HCT116 (cell line): ENCODE data around the gene CD68. TPM values are rescaled to one million over a fixed set of nuclear protein-coding genes. Genes with fewer than 3 reads are reported as not detected.

Source experiments
- ATAC-seq: fragments of 200-7000 bp; cut with Tn5 transposase; 2 replicates; pipeline ENCODE4 v1.9.1; 2020; ENCODE audit warnings: mild to moderate bottlenecking, moderate library complexity
- BruUV-seq: library from RNA; stranded (reverse); fragments of 400-500 nt; replicated peaks from 2 replicates; lab custom pipeline; 2021; lab: Mats Ljungman, UMichigan
- CTCF ChIA-PET: fragments of 300-600 bp; sonication (Branson Sonifier 250); formaldehyde crosslinking; loops from one replicate; lab custom pipeline; 2021; ENCODE audit warnings: antibody characterized with exemption; lab: Charles Lee
- POLR2A ChIA-PET: fragments of 300-600, 350-600 bp; sonication (Branson Sonifier 250); formaldehyde crosslinking; loops from one replicate; lab custom pipeline; 2021; ENCODE audit warnings: antibody characterized with exemption; lab: Charles Lee
- RAD21 ChIA-PET, 2 experiments: fragments of 300-600 bp; sonication (Branson Sonifier 250); formaldehyde crosslinking; loops; one replicate each; lab custom pipeline; 2023; ENCODE audit warnings: low total read pairs in 2 of 2; ENCODE audit not compliant: uncharacterized antibody in 2 of 2, unreplicated experiment in 2 of 2, low non-redundant PET in 1 of 2; lab: Charles Lee
- DNase-seq: peaks from one replicate; pipeline ENCODE4 v3.0.0-alpha.2; 2010; ENCODE audit warnings: low read depth, low spot score
- H2AFZ ChIP-seq: fragments of 200-600 bp; shearing (Covaris generic), sonication (generic); 2 replicates; pipeline ENCODE4 v1.6.1; 2017; ENCODE audit warnings: low read depth, mixed run types, mixed read lengths, antibody characterized with exemption, low read length; ENCODE audit not compliant: poor library complexity, severe bottlenecking
- H3K27ac ChIP-seq: 2 replicates; pipeline ENCODE4 v1.5.1; 2012; ENCODE audit warnings: low read depth, low read length
- H3K27me3 ChIP-seq: fragments of 200-600 bp; sonication (generic); 2 replicates; pipeline ENCODE4 v1.6.1; 2016; ENCODE audit warnings: mixed run types, low read length, mixed read lengths; ENCODE audit not compliant: insufficient read depth
- H3K36me3 ChIP-seq, 2 experiments: fragments of 200-500 bp in 1 of 2; fragments of 200-600 bp in 1 of 2; sonication (Bioruptor generic) in 1 of 2; sonication (generic) in 1 of 2; 2 replicates each; pipeline versions ENCODE4 v1.5.1 to v1.6.1; 2014 to 2016; ENCODE audit warnings: low read length in 2 of 2, inconsistent platforms in 1 of 2, mixed read lengths in 1 of 2, mixed run types in 1 of 2; ENCODE audit not compliant: insufficient read depth in 2 of 2, control insufficient read depth in 1 of 2
- H3K4me1 ChIP-seq, 2 experiments: fragments of 200-600 bp in 1 of 2; sonication (generic) in 1 of 2; 2 replicates each; pipeline versions ENCODE4 v1.5.1 to v1.6.1; 2012 to 2017; ENCODE audit warnings: low read length in 2 of 2, inconsistent platforms in 1 of 2, mild to moderate bottlenecking in 1 of 2, mixed read lengths in 1 of 2, mixed run types in 1 of 2, moderate library complexity in 1 of 2; ENCODE audit not compliant: insufficient read depth in 2 of 2, control insufficient read depth in 1 of 2
- H3K4me2 ChIP-seq: fragments of 200-600 bp; sonication (generic); 2 replicates; pipeline ENCODE4 v1.6.1; 2017; ENCODE audit warnings: mixed run types, low read length, mixed read lengths
- H3K4me3 ChIP-seq, 2 experiments: fragments of 200-600 bp in 1 of 2; sonication (generic) in 1 of 2; replicated peaks in 1 of 2; 2 replicates each; pipeline ENCODE4 v1.5.1; 2011 to 2016; ENCODE audit warnings: low read length in 2 of 2, control low read depth in 1 of 2, low read depth in 1 of 2, mild to moderate bottlenecking in 1 of 2, mixed read lengths in 1 of 2, mixed run types in 1 of 2
- H3K79me2 ChIP-seq: fragments of 200-600 bp; sonication (generic); 2 replicates; pipeline ENCODE4 v1.6.1; 2017; ENCODE audit warnings: mild to moderate bottlenecking, mixed run types, low read length, moderate library complexity, mixed read lengths; ENCODE audit not compliant: insufficient read depth
- H3K9ac ChIP-seq: fragments of 200-600 bp; sonication (generic); 2 replicates; pipeline ENCODE4 v1.6.1; 2016; ENCODE audit warnings: low read length, mixed read lengths
- H3K9me2 ChIP-seq: fragments of 200-600 bp; sonication (generic), shearing (Covaris generic); 2 replicates; pipeline ENCODE4 v1.6.1; 2017; ENCODE audit warnings: mixed run types, mild to moderate bottlenecking, moderate library complexity; ENCODE audit not compliant: insufficient read depth
- H3K9me3 ChIP-seq, 2 experiments: fragments of 200-500 bp in 1 of 2; fragments of 200-600 bp in 1 of 2; sonication (Bioruptor generic) in 1 of 2; sonication (generic) in 1 of 2; 2 replicates each; pipeline ENCODE4 v1.6.1; 2014 to 2017; ENCODE audit warnings: low read length in 2 of 2, mixed read lengths in 2 of 2, inconsistent platforms in 1 of 2, low read depth in 1 of 2, mild to moderate bottlenecking in 1 of 2, mixed run types in 1 of 2, moderate library complexity in 1 of 2; ENCODE audit not compliant: control insufficient read depth in 1 of 2, insufficient read depth in 1 of 2
- H4K20me1 ChIP-seq: fragments of 200-600 bp; sonication (generic), shearing (Covaris generic); 2 replicates; pipeline ENCODE4 v1.6.1; 2017; ENCODE audit warnings: mixed run types, mild to moderate bottlenecking, moderate library complexity; ENCODE audit not compliant: insufficient read depth
- CTCF ChIP-seq, 3 experiments: fragments of 200-600 bp in 1 of 3; sonication (generic) in 1 of 3; IDR thresholded peaks in 2 of 3; conservative IDR thresholded peaks in 1 of 3; 2 replicates each; pipeline ENCODE4 v1.5.1; 2012 to 2017; ENCODE audit warnings: low read depth in 2 of 3, low read length in 2 of 3, antibody characterized with exemption in 1 of 3, borderline replicate concordance in 1 of 3, control low read depth in 1 of 3, mild to moderate bottlenecking in 1 of 3, mixed read lengths in 1 of 3, mixed run types in 1 of 3, moderate library complexity in 1 of 3; ENCODE audit not compliant: insufficient read depth in 1 of 3
- EGR1 ChIP-seq: IDR thresholded peaks from 2 replicates; pipeline ENCODE4 v1.6.1; 2012; ENCODE audit warnings: low read depth
- MAX ChIP-seq: IDR thresholded peaks from 2 replicates; pipeline ENCODE4 v1.6.1; 2012
- SP1 ChIP-seq: IDR thresholded peaks from 2 replicates; pipeline ENCODE4 v1.6.1; 2012; ENCODE audit warnings: low read depth
- ZBTB33 ChIP-seq: IDR thresholded peaks from 2 replicates; pipeline ENCODE4 v1.6.1; 2011; ENCODE audit warnings: mild to moderate bottlenecking, low read length, moderate library complexity; ENCODE audit not compliant: insufficient replicate concordance; ENCODE audit errors: extremely low read depth
- intact Hi-C: fragments of 100-400 bp; cut with micrococcal nuclease; formaldehyde crosslinking; loops from 2 replicates; pipeline ENCODE4 v1.10.0; 2022
- total RNA-seq: library from RNA; stranded (reverse); gene quantifications from one replicate; pipeline ENCODE4 v1.2.1, GENCODE V29; 2021; ENCODE audit not compliant: unreplicated experiment

The CD68 gene
- total RNA-seq, 1 experiment from 2014 or later = 7.0 TPM

GRCh38 chr17:7580604-7581575, 1.5 kb downstream of the CD68 start (continued):
- no peak for TF ChIP-seq MAX
- TF ChIP-seq, all 23 proteins: peak for 0

GRCh38 chr17:7582396-7583252, 3.2 kb downstream of the CD68 start:
- RAD21 ChIA-PET = interaction anchor here in 1 of 2 experiments (0.8 kb wide), 1 partner anchor 105 kb away, joined by 3 read pairs; the partner anchor contains the start of gene TP53
- peak overlapping the region; percentile 90 for H3K27ac ChIP-seq
- H3K79me2 ChIP-seq = peaks cover 60% of the 10 kb centered on the region
- peaks cover 6 to 24% of the 10 kb centered on the region in 2 experiments for H3K36me3 ChIP-seq
- peak overlapping the region; percentile 98 for H3K9ac ChIP-seq
- peak overlapping the region; percentile 96 for H3K4me2 ChIP-seq
- no peaks in the 10 kb centered on the region for H3K9me2 ChIP-seq
- DNase-seq (no peak), ATAC-seq (no peak)
- no peak overlapping the region for H2AFZ ChIP-seq
- peaks cover 14 to 62% of the 10 kb centered on the region in 2 experiments for H3K4me1 ChIP-seq
- peaks cover 4% of the 10 kb centered on the region; the same call in 1 of the 2 replicates for H4K20me1 ChIP-seq
- no TSS peak for BruUV-seq
- POLR2A ChIA-PET = interaction anchor here (1.1 to 3.4 kb wide), 5 partner anchors 22 to 362 kb away, joined by 3 to 37 read pairs (median 7); partner anchors contain the start of genes ACADVL, DLG4, FXR2 and TMEM256
- 0 out of 6 replicates have a peak, but pooled peaks of 1 of the 3 experiments have one; percentile 5 for TF ChIP-seq CTCF (IDR thresholded peaks at IDR 0.05 in 2 of 3, conservative IDR thresholded peaks at IDR 0.05 in 1 of 3; ENCODE audit: borderline replicate concordance in 1 of 3, insufficient read depth in 1 of 3, low read depth in 2 of 3, low read length in 2 of 3)
- TF ChIP-seq ZBTB33 = no peak
- no peak for TF ChIP-seq SP1
- no peak for TF ChIP-seq EGR1
- TF ChIP-seq, all 23 proteins: peak for 1
- Histone ChIP-seq H3K4me3 (peak overlapping the region; percentile 60 to 97), H3K27me3 (no peaks in the 10 kb centered on the region), H3K9me3 (no peaks in the 10 kb centered on the region)
- CTCF ChIA-PET = interaction anchor here (1.1 to 4.9 kb wide), 2 partner anchors 9 to 105 kb away, joined by 3 to 39 read pairs; partner anchors contain the start of genes TP53 and WRAP53
- intact Hi-C loops = loop anchor here (5.0 kb wide), 1 partner anchor 255 kb away; no protein-coding TSS in a partner anchor
